AG04450 (cell line): ENCODE data around the gene RSU1. TPM values are rescaled to one million over a fixed set of nuclear protein-coding genes. Genes with fewer than 3 reads are reported as not detected.

ENCODE experiments used
- CTCF ChIA-PET: fragments of 300-600, 350-600 bp; formaldehyde crosslinking; extraction: SDS; loops from one replicate; lab custom pipeline; 2022; ENCODE audit warnings: antibody characterized with exemption, inconsistent platforms; lab: Charles Lee
- POLR2A ChIA-PET: fragments of 350-600 bp; formaldehyde crosslinking; extraction: SDS; loops from one replicate; lab custom pipeline; 2021; ENCODE audit warnings: antibody characterized with exemption, inconsistent platforms; lab: Yijun Ruan, JAX
- DNase-seq: peaks from one replicate; pipeline ENCODE4 v3.0.0-alpha.2; 2011; ENCODE audit warnings: low read depth, low spot score
- H3K27ac ChIP-seq: one replicate; pipeline ENCODE4 v1.5.1; 2012; ENCODE audit warnings: low read depth, low read length, control low read depth
- H3K27me3 ChIP-seq: one replicate; pipeline ENCODE4 v1.6.0; 2012; ENCODE audit warnings: low read length; ENCODE audit not compliant: control insufficient read depth, insufficient read depth
- H3K4me3 ChIP-seq: 2 replicates; pipeline ENCODE4 v1.5.1; 2011; ENCODE audit warnings: mild to moderate bottlenecking, low read depth, low read length, control low read depth
- H3K9me3 ChIP-seq: 2 replicates; pipeline ENCODE4 v1.5.1; 2012; ENCODE audit warnings: low read length; ENCODE audit not compliant: control insufficient read depth, insufficient read depth
- polyA plus RNA-seq: library from polyadenylated mRNA; depleted of rRNA; stranded (reverse); fragments of >200 nt; gene quantifications from 2 replicates; pipeline ENCODE4 v1.2.3, GENCODE V29; 2011
- TF ChIP-seq, protein P1 (sequence below): IDR thresholded peaks from 2 replicates; pipeline ENCODE4 v1.5.1; 2011; ENCODE audit warnings: low read depth, low read length, control low read depth, inconsistent platforms

RSU1 gene
- polyA plus RNA-seq, 1 experiment = 229 TPM

GRCh38 chr10:16820018-16820417 lies 2.8 kb upstream of the RSU1 start:
- POLR2A ChIA-PET = no interaction called here
- Histone ChIP-seq H3K27me3 (no peaks in the 10 kb centered on the region), H3K27ac (no peak overlapping the region), H3K4me3 (no peak overlapping the region), H3K9me3 (peaks cover 11% of the 10 kb centered on the region)
- CTCF ChIA-PET = interaction anchor here (0.7 kb wide), 1 partner anchor 13 kb away, joined by 3 read pairs; no protein-coding TSS in a partner anchor
- TF ChIP-seq, protein P1, sequence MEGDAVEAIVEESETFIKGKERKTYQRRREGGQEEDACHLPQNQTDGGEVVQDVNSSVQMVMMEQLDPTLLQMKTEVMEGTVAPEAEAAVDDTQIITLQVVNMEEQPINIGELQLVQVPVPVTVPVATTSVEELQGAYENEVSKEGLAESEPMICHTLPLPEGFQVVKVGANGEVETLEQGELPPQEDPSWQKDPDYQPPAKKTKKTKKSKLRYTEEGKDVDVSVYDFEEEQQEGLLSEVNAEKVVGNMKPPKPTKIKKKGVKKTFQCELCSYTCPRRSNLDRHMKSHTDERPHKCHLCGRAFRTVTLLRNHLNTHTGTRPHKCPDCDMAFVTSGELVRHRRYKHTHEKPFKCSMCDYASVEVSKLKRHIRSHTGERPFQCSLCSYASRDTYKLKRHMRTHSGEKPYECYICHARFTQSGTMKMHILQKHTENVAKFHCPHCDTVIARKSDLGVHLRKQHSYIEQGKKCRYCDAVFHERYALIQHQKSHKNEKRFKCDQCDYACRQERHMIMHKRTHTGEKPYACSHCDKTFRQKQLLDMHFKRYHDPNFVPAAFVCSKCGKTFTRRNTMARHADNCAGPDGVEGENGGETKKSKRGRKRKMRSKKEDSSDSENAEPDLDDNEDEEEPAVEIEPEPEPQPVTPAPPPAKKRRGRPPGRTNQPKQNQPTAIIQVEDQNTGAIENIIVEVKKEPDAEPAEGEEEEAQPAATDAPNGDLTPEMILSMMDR = no peak
- no peak for DNase-seq

- peaks cover 11% of the 10 kb centered on the region for H3K9me3 ChIP-seq
- ChIA-PET POLR2A (no interaction called here), CTCF (no interaction called here)
- no peaks in the 10 kb centered on the region for H3K27me3 ChIP-seq
- no peak overlapping the region for H3K4me3 ChIP-seq
- DNase-seq = no peak
- TF ChIP-seq, protein P1 = no peak
- H3K27ac ChIP-seq = no peak overlapping the region
Measured at GRCh38 chr10:16819436-16819835, 2.2 kb upstream of the RSU1 start.

DNA sequence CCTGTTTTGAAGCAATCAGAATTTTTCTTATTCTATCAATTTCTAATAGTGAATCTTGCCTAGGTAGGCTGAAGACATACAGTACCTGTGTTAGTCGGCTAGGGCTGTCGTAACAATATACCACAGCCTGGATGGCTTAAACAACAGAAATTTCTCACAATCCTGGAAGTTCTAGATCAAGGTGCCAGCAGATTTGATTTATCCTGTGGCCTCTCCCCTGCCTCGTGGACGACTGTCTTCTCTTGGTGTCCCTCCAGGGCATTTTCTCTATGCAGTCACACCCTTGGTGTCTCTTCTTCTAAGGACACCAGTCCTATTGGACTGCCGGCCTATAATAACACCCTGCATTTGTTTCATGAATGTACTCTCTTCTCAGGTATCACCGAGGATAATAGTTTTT lies 1.8 kb upstream of the RSU1 start:
- Histone ChIP-seq H3K27me3 (no peaks in the 10 kb centered on the region), H3K4me3 (no peak overlapping the region), H3K27ac (no peak overlapping the region), H3K9me3 (peaks cover 11% of the 10 kb centered on the region)
- ChIA-PET POLR2A (no interaction called here), CTCF (no interaction called here)
- DNase-seq = no peak
- TF ChIP-seq, protein P1 = no peak

GRCh38 chr10:16816830-16817124 lies 447 bp downstream of the RSU1 start:
- ChIA-PET CTCF (interaction anchor here (0.7 to 1.0 kb wide), 2 partner anchors 9 to 1400 kb away, joined by 3 read pairs; no protein-coding TSS in a partner anchor), POLR2A (no interaction called here)
- DNase-seq = no peak
- TF ChIP-seq, protein P1 = no peak
- Histone ChIP-seq H3K27ac (peak overlapping the region; percentile 80), H3K9me3 (peaks cover 1% of the 10 kb centered on the region), H3K4me3 (peak overlapping the region; percentile 90), H3K27me3 (no peaks in the 10 kb centered on the region)

DNA sequence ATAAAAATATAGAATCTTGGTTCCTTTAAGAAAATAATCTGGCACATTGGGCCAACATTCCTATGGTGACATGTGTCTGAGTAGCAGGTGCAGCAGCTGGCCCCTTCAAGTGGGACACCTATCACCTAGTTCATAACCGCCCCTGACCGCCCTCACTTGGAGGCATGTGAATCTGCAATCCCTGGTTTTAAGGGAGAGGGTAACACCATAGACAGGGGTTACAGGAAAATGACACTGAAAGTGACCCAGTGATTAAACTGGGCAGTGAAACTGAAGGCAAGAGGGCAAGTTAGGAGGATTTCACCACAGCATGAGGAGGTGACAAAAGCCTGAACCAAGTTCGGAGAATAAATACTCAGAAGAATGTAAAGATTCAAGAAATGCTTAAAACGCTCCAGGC lies 1.1 kb downstream of the RSU1 start:
- ChIA-PET POLR2A (no interaction called here), CTCF (no interaction called here)
- Histone ChIP-seq H3K9me3 (no peaks in the 10 kb centered on the region; the same call in 1 of the 2 replicates), H3K4me3 (peak overlapping the region; percentile 90), H3K27me3 (no peaks in the 10 kb centered on the region), H3K27ac (no peak overlapping the region)
- no peak for DNase-seq
- TF ChIP-seq, protein P1 = no peak
